NCI-H1417 (cell line): ENCODE results near the gene AJAP1.
A peak's percentile ranks its signal among the peaks of the same experiment; 100 is the strongest.

ENCODE experiments used
- DNase-seq, 3 experiments: peaks; one replicate each; lab custom pipeline; 2025; lab: John Stamatoyannopoulos, UW

The AJAP1 gene

GRCh38 chr1:4820543-4820942 lies 166.1 kb downstream of the AJAP1 start:
- no peak for DNase-seq

GRCh38 chr1:4825800-4826450 lies 171.5 kb downstream of the AJAP1 start:
- DNase-seq, result peak; percentile 3 to 52 (median 3)

- DNase-seq, result peak in 1 of 3 experiments; percentile 23
Measured at GRCh38 chr1:4830707-4831106, 176.3 kb downstream of the AJAP1 start.

- DNase-seq, result no peak
Measured at GRCh38 chr1:4836574-4836973, 182.2 kb downstream of the AJAP1 start.

GRCh38 chr1:4837031-4837600 lies 182.7 kb downstream of the AJAP1 start:
- DNase-seq, result no peak

- no peak for DNase-seq
Measured at GRCh38 chr1:4837752-4838151, 183.3 kb downstream of the AJAP1 start.

GRCh38 chr1:4838231-4838630 lies 183.8 kb downstream of the AJAP1 start:
- DNase-seq, result no peak
